ENCODE measurements around the gene PLCL2.

PLCL2 gene

DNA sequence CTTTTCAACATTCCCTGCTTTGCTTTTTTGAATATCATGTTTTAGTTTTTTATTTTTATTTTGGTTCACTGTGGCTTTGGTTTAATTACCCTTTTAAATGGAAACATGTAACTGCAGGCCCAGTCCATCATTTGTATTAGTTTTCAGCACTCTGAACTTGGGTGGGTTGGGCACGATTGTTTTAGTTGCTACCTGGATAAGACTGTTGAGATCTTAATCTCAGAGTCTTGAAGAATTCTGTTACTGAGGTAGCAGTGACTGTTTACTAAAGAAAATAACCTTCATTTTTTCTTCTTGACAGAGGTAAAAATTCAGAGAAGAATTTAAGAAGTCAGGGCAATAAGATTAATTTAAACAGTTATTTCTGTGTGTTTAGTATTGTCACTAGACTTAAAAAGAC, 15.2 kb downstream of the PLCL2 start:
- no peak for FAIRE-seq
- DNase-seq (ENCODE audit: insufficient read length, low spot score): no peak
- TF ChIP-seq, protein P1, sequence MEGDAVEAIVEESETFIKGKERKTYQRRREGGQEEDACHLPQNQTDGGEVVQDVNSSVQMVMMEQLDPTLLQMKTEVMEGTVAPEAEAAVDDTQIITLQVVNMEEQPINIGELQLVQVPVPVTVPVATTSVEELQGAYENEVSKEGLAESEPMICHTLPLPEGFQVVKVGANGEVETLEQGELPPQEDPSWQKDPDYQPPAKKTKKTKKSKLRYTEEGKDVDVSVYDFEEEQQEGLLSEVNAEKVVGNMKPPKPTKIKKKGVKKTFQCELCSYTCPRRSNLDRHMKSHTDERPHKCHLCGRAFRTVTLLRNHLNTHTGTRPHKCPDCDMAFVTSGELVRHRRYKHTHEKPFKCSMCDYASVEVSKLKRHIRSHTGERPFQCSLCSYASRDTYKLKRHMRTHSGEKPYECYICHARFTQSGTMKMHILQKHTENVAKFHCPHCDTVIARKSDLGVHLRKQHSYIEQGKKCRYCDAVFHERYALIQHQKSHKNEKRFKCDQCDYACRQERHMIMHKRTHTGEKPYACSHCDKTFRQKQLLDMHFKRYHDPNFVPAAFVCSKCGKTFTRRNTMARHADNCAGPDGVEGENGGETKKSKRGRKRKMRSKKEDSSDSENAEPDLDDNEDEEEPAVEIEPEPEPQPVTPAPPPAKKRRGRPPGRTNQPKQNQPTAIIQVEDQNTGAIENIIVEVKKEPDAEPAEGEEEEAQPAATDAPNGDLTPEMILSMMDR (IDR thresholded peaks at IDR 0.05; ENCODE audit: insufficient read depth, missing control alignments): no peak

DNA sequence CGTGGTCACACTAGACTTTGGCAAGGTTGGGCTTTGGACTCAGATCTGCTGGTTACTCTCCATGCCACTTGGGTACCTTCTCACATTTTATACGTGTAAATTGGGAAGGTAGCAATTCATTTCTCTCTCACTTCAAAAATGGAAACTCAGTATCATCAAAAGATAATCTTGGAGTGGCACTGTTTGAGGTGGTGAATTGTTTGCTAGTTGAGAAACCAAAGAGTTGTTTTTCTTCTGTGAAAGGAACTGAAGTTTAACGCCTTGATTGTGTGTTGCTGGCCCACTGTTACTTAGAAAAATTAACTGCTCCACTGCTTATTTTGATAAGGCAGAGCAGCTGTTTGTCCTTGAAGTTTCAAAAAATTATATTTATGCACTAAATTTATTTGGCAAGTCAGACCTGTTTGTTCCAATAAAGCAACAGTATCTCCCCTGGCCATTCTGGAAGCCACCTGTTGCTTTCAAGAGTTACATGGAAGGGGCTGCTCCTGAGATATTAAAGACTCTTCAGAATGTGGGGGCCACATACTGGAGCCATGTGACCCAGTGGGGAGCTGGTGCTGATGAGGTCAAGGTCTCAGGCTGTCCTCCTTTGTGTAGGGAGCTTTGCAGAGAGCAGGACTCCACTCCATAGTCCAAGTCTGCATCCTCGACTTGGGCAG, 16.2 kb downstream of the PLCL2 start:
- FAIRE-seq (no peak), DNase-seq (ENCODE audit: insufficient read length, low spot score) (no peak)
- TF ChIP-seq, protein P1 (IDR thresholded peaks at IDR 0.05; ENCODE audit: insufficient read depth, missing control alignments): no peak

DNA sequence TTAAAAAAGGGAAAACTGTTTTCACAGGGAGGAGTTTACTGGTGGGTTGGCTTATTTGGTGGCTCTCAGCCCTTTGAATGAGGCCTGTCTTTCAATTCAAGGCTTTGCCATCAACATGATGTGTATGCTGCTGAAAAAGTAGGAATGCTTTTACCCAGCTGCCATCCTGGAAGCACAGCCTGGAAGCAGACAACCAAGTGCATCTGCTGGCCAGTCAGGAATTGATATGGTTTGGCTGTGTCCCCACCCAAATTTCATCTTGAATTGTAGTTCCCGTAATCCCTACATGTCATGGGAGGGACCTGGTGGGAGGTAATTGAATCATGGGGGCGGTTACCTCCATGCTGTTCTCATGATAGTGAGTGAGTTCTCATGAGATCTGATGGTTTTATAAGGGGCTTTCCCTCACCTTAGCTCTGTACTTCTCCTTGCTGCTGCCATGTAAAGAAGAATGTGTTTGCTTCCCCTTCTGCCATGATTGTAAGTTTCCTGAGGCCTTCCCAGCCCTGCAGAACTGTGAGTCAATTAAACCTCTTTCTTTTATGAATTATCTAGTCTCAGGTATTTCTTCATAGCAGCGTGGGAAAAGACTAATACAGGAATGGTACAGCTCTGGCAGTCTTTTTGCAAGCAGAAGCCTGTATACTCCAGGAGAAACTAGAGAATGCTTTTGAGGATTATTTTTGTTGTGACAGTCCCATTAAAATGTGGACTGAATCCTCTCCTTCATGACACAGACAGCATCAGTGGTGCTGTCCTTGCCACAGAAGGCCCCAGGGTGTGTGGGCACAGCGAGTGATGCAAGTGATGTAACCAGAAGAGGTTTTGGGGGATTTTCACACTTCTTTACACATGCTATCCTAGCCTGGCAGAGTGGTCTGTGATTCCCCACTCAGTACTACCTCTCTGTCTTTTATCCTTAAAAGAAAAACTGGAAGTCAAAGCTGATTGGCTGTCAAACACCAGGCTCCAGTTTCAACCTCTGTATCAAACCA, 20.0 kb downstream of the PLCL2 start:
- TF ChIP-seq, protein P1 (IDR thresholded peaks at IDR 0.05; ENCODE audit: insufficient read depth, missing control alignments): no peak
- DNase-seq (ENCODE audit: insufficient read length, low spot score): no peak
- FAIRE-seq: no peak

DNA sequence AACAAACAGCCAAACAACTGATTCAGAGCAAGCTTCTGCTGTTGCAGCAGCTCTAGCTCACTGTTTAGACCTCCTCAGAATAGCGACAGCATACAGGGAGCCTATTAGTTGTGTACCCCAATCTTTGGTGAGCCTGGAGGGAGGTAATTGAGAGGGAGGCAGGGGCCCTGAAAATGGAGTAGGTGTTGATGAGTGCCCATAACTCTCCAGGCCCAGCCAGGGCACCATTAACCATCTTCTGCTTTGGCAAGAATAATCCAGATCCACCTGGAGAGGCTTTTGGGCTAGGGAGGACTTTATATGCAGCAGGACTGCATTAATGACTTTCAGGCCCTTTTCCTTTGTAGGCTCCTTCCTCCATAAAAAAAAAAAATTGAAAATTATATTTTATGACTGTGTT, 20.9 kb downstream of the PLCL2 start:
- TF ChIP-seq, protein P1 (IDR thresholded peaks at IDR 0.05; ENCODE audit: insufficient read depth, missing control alignments): no peak
- FAIRE-seq (no peak), DNase-seq (ENCODE audit: insufficient read length, low spot score) (no peak)

DNA sequence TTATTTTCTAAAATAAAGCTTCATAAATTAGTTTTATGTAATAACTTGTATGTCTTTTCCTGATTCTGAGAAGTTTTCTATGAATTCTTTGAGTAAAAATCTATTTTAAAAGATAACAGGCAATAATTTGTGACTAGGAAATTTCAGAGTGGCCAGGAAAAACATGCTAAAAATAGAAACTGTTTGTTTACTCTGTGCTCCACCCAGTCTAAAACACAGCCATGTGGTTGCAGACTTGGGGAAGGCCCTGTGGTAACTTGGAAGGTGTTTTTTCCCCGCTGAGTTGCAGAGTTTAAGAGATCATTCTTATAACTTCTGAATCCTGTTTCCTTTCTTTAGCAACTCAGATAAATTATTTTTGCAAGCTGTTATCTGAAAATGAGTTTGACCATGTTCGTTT, 21.9 kb downstream of the PLCL2 start:
- FAIRE-seq (no peak), DNase-seq (ENCODE audit: insufficient read length, low spot score) (no peak)
- TF ChIP-seq, protein P1 (IDR thresholded peaks at IDR 0.05; ENCODE audit: insufficient read depth, missing control alignments): no peak

DNA sequence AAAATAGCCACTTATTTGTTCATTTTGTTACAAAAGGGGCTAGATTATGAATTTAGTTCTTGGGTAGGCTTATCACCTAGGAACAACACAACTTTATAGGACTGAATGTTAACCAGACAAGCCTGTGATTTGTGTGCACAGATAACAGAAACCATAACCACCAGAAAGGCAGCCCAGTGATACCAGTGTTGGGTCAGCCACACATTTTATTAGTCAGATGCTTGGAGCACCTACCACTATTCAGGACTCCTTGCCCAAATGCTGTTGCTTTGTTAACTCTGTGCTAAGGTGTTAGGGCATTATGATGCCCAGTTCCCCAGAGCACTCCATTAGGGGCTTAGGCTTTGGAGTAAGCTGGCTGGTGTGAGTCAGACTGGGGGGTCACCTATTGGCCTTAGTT, 22.5 kb downstream of the PLCL2 start:
- FAIRE-seq: no peak
- TF ChIP-seq, protein P1 (IDR thresholded peaks at IDR 0.05; ENCODE audit: insufficient read depth, missing control alignments): no peak
- no peak for DNase-seq (ENCODE audit: insufficient read length, low spot score)

All from D721Med (cell line).